Panc1 (cell line): ENCODE data around the gene SEPHS1. TPM values are rescaled to one million over a fixed set of nuclear protein-coding genes. Genes with fewer than 3 reads are reported as not detected.

ENCODE experiments used
- ATAC-seq: fragments of 200-7000 bp; cut with Tn5 transposase; 2 replicates; pipeline ENCODE4 v1.9.1; 2020; ENCODE audit warnings: mild to moderate bottlenecking, moderate library complexity
- BruUV-seq: library from RNA; stranded (reverse); fragments of 400-500 nt; replicated peaks from 2 replicates; lab custom pipeline; 2021; lab: Mats Ljungman, UMichigan
- CTCF ChIA-PET: fragments of 300-600 bp; sonication (Branson Sonifier 250); formaldehyde crosslinking; loops from one replicate; lab custom pipeline; 2022; ENCODE audit warnings: antibody characterized with exemption; lab: Charles Lee
- POLR2A ChIA-PET: fragments of 300-600 bp; sonication (Branson Sonifier 250); formaldehyde crosslinking; loops from one replicate; lab custom pipeline; 2022; ENCODE audit warnings: antibody characterized with exemption; lab: Charles Lee
- DNase-seq: peaks from one replicate; pipeline ENCODE4 v3.0.0-alpha.2; 2010; ENCODE audit warnings: low read depth, low spot score
- H3K27ac ChIP-seq: 2 replicates; pipeline ENCODE4 v1.5.1; 2011; ENCODE audit warnings: mild to moderate bottlenecking, low read length, inconsistent platforms
- H3K27me3 ChIP-seq: fragments of 200-500 bp; sonication (Bioruptor generic); 2 replicates; pipeline ENCODE4 v1.6.0; 2014; ENCODE audit warnings: low read length, inconsistent platforms; ENCODE audit not compliant: control insufficient read depth, insufficient read depth
- H3K36me3 ChIP-seq: fragments of 200-500 bp; sonication (Bioruptor generic); 2 replicates; pipeline ENCODE4 v1.5.1; 2014; ENCODE audit warnings: inconsistent platforms, mild to moderate bottlenecking, low read length, moderate library complexity; ENCODE audit not compliant: control insufficient read depth, insufficient read depth
- H3K4me1 ChIP-seq: 2 replicates; pipeline ENCODE4 v1.5.1; 2011; ENCODE audit warnings: inconsistent platforms, mild to moderate bottlenecking, low read length, moderate library complexity; ENCODE audit not compliant: control insufficient read depth, insufficient read depth
- H3K4me3 ChIP-seq, 2 experiments: 2 replicates each; pipeline ENCODE4 v1.5.1; 2011 to 2012; ENCODE audit warnings: low read depth in 2 of 2, low read length in 2 of 2, mild to moderate bottlenecking in 2 of 2, inconsistent platforms in 1 of 2, moderate library complexity in 1 of 2
- H3K9me3 ChIP-seq: fragments of 200-500 bp; sonication (Bioruptor generic); 2 replicates; pipeline ENCODE4 v1.5.1; 2014; ENCODE audit warnings: low read depth, mild to moderate bottlenecking, inconsistent platforms, low read length, moderate library complexity; ENCODE audit not compliant: control insufficient read depth, insufficient read depth
- CTCF ChIP-seq: fragments of 450-650 bp; IDR thresholded peaks from 2 replicates; pipeline ENCODE4 v1.5.1; 2017; ENCODE audit warnings: mild to moderate bottlenecking
- POLR2AphosphoS5 ChIP-seq: IDR thresholded peaks from 2 replicates; pipeline ENCODE4 v1.6.1; 2012; ENCODE audit warnings: mild to moderate bottlenecking, low read depth, low read length, moderate library complexity
- REST ChIP-seq, 2 experiments: IDR thresholded peaks; 2 replicates each; pipeline ENCODE4 v1.6.1; 2011 to 2012; ENCODE audit warnings: low read depth in 2 of 2, control low read depth in 1 of 2, low read length in 1 of 2, mild to moderate bottlenecking in 1 of 2, moderate library complexity in 1 of 2; ENCODE audit not compliant: insufficient read depth in 1 of 2
- SIN3A ChIP-seq: IDR thresholded peaks from 2 replicates; pipeline ENCODE4 v1.6.1; 2012; ENCODE audit warnings: low read depth, mild to moderate bottlenecking, low read length, moderate library complexity, borderline replicate concordance; ENCODE audit not compliant: insufficient read depth
- TCF7L2 ChIP-seq: IDR thresholded peaks from 2 replicates; pipeline ENCODE4 v1.6.1; 2011; ENCODE audit warnings: mild to moderate bottlenecking, low read depth, low read length, inconsistent platforms
- in situ Hi-C: cut with HindIII; loops from 2 replicates; pipeline ENCODE4 v1.10.0; 2016; ENCODE audit warnings: low sequenced_read_pairs, low pct_unique_long_range_greater_than_20kb
- intact Hi-C: fragments of 100-400 bp; cut with micrococcal nuclease; formaldehyde crosslinking; loops from one replicate; pipeline ENCODE4 v1.10.0; 2022; ENCODE audit not compliant: unreplicated experiment
- total RNA-seq: library from RNA; stranded (reverse); gene quantifications from one replicate; pipeline ENCODE4 v1.2.1, GENCODE V29; 2021; ENCODE audit not compliant: unreplicated experiment

Gene SEPHS1
- total RNA-seq, 1 experiment from 2014 or later: 47.1 TPM

- H3K27me3 ChIP-seq: no peaks in the 10 kb centered on the region
- CTCF ChIA-PET: no interaction called here
- POLR2A ChIA-PET: interaction anchor here (0.7 kb wide), 1 partner anchor 110 kb away, joined by 5 read pairs; no protein-coding TSS in a partner anchor
- BruUV-seq: no TSS peak
- TF ChIP-seq TCF7L2 (no peak), POLR2AphosphoS5 (no peak), CTCF (no peak)
- in situ Hi-C loops (no loop called here), intact Hi-C loops (no loop called here)
- no peak overlapping the region for H3K4me3 ChIP-seq
- H3K27ac ChIP-seq: no peak overlapping the region
- DNase-seq: no peak
- H3K4me1 ChIP-seq: no peaks in the 10 kb centered on the region
- no peaks in the 10 kb centered on the region for H3K36me3 ChIP-seq
- no peak for ATAC-seq
- no peaks in the 10 kb centered on the region for H3K9me3 ChIP-seq
These were observed 40.0 kb downstream of the SEPHS1 start for GRCh38 chr10:13308096-13308495.

GRCh38 chr10:13306103-13306502 is 42.0 kb downstream of the SEPHS1 start:
- Histone ChIP-seq H3K27me3 (no peaks in the 10 kb centered on the region), H3K4me1 (no peaks in the 10 kb centered on the region), H3K4me3 (no peak overlapping the region), H3K27ac (no peak overlapping the region), H3K9me3 (no peaks in the 10 kb centered on the region), H3K36me3 (no peaks in the 10 kb centered on the region)
- no TSS peak for BruUV-seq
- intact Hi-C loops: no loop called here
- TF ChIP-seq SIN3A (no peak), REST (IDR thresholded peaks at IDR 0.05; ENCODE audit: insufficient read depth in 1 of 2, low read depth in 2 of 2, low read length in 1 of 2) (no peak), TCF7L2 (no peak), POLR2AphosphoS5 (no peak), CTCF (no peak)
- ChIA-PET CTCF (no interaction called here), POLR2A (no interaction called here)
- in situ Hi-C loops: no loop called here
- ATAC-seq: no peak
- no peak for DNase-seq
